GM12878 (cell line): Measurements from ENCODE around the gene SFMBT1. TPM values are rescaled to one million over a fixed set of nuclear protein-coding genes. Genes with fewer than 3 reads are reported as not detected.

Source experiments
- BMI1 ChIP-seq: fragments of 450-650 bp; IDR thresholded peaks from 2 replicates; pipeline ENCODE4 v1.6.1; 2016; ENCODE audit warnings: mild to moderate bottlenecking, moderate library complexity, borderline replicate concordance
- E4F1 ChIP-seq: fragments of 450-650 bp; IDR thresholded peaks from 2 replicates; pipeline ENCODE4 v1.6.1; 2018; ENCODE audit warnings: borderline replicate concordance, mild to moderate bottlenecking; ENCODE audit not compliant: partially characterized antibody
- FOS ChIP-seq: IDR thresholded peaks from 3 replicates; pipeline ENCODE4 v1.6.1; 2011; ENCODE audit warnings: borderline replicate concordance; ENCODE audit not compliant: insufficient read length; ENCODE audit errors: extremely low read depth
- GATAD2B ChIP-seq: fragments of 450-650 bp; conservative IDR thresholded peaks from 2 replicates; pipeline ENCODE4 v1.6.1; 2017; ENCODE audit warnings: low read depth, mild to moderate bottlenecking, moderate library complexity
- HSF1 ChIP-seq: fragments of 150-350 bp; IDR thresholded peaks from 2 replicates; pipeline ENCODE4 v1.6.1; 2014; ENCODE audit warnings: mild to moderate bottlenecking, low read depth, low read length
- IKZF1 ChIP-seq: fragments of 450-650 bp; conservative IDR thresholded peaks from 2 replicates; pipeline ENCODE4 v1.6.1; 2017; ENCODE audit warnings: antibody characterized with exemption, mild to moderate bottlenecking
- MEF2B ChIP-seq: fragments of 450-650 bp; IDR thresholded peaks from 2 replicates; pipeline ENCODE4 v1.6.1; 2018; ENCODE audit warnings: mild to moderate bottlenecking, moderate library complexity; ENCODE audit not compliant: partially characterized antibody, poor library complexity, severe bottlenecking
- MTA2 ChIP-seq: fragments of 450-650 bp; IDR thresholded peaks from 2 replicates; pipeline ENCODE4 v1.6.1; 2016; ENCODE audit warnings: low read depth, mild to moderate bottlenecking, moderate library complexity
- NFIC ChIP-seq: IDR thresholded peaks from 2 replicates; pipeline ENCODE4 v1.6.1; 2012; ENCODE audit warnings: low read depth, mild to moderate bottlenecking, inconsistent platforms, low read length, moderate library complexity
- NR2C2 ChIP-seq: IDR thresholded peaks from 2 replicates; pipeline ENCODE4 v1.6.1; 2011; ENCODE audit warnings: borderline replicate concordance, low read depth; ENCODE audit not compliant: control insufficient read depth, insufficient read length
- NRF1 ChIP-seq: conservative IDR thresholded peaks from 2 replicates; pipeline ENCODE4 v1.6.1; 2011; ENCODE audit warnings: mild to moderate bottlenecking, low read depth, low read length, improper control_type of control experiment
- POLR2A ChIP-seq: IDR thresholded peaks from 2 replicates; pipeline ENCODE4 v1.6.1; 2011; ENCODE audit warnings: low read depth, mild to moderate bottlenecking, low read length
- PRDM15 ChIP-seq: fragments of 450-650 bp; formaldehyde crosslinking; IDR thresholded peaks from 2 replicates; pipeline ENCODE4 v1.4.0; 2020; ENCODE audit warnings: mild to moderate bottlenecking, moderate library complexity
- RBBP5 ChIP-seq: fragments of 200-600 bp; sonication (generic); conservative IDR thresholded peaks from 2 replicates; pipeline ENCODE4 v1.6.1; 2016
- SMAD5 ChIP-seq: IDR thresholded peaks from 2 replicates; pipeline ENCODE4 v1.6.1; 2016; ENCODE audit warnings: antibody characterized with exemption, low read depth
- SMC3 ChIP-seq: IDR thresholded peaks from 2 replicates; pipeline ENCODE4 v1.6.1; 2011; ENCODE audit warnings: low read length, improper control_type of control experiment, borderline replicate concordance
- SPI1 ChIP-seq: IDR thresholded peaks from 2 replicates; pipeline ENCODE4 v1.6.1; 2011; ENCODE audit warnings: low read depth, mild to moderate bottlenecking, low read length, moderate library complexity, borderline replicate concordance; ENCODE audit not compliant: insufficient read depth
- SRF ChIP-seq, 2 experiments: IDR thresholded peaks; 2 replicates each; pipeline ENCODE4 v1.6.1; 2011; ENCODE audit warnings: low read depth in 2 of 2, low read length in 2 of 2, mild to moderate bottlenecking in 1 of 2, moderate library complexity in 1 of 2
- TCF12 ChIP-seq: IDR thresholded peaks from 2 replicates; pipeline ENCODE4 v1.6.1; 2011; ENCODE audit warnings: low read depth, mild to moderate bottlenecking, low read length
- WRNIP1 ChIP-seq: IDR thresholded peaks from 2 replicates; pipeline ENCODE4 v1.6.1; 2011; ENCODE audit warnings: low read depth, low read length, improper control_type of control experiment, borderline replicate concordance
- YBX1 ChIP-seq: fragments of 450-650 bp; IDR thresholded peaks from 2 replicates; pipeline ENCODE4 v1.6.1; 2016; ENCODE audit warnings: antibody characterized with exemption
- ZBTB33 ChIP-seq: fragments of 450-650 bp; IDR thresholded peaks from 2 replicates; pipeline ENCODE4 v1.6.1; 2017; ENCODE audit warnings: mild to moderate bottlenecking
- ZNF274 ChIP-seq: IDR thresholded peaks from one replicate; pipeline ENCODE4 v1.8.0; 2011; ENCODE audit not compliant: insufficient read length, insufficient read depth
- ZNF622 ChIP-seq: fragments of 450-650 bp; IDR thresholded peaks from 2 replicates; pipeline ENCODE4 v1.6.1; 2017; ENCODE audit warnings: mild to moderate bottlenecking, inconsistent platforms
- polyA plus RNA-seq, 11 experiments: library from polyadenylated mRNA; depleted of rRNA in 4 of 11; unstranded in 6 of 11; stranded (reverse) in 5 of 11; fragments of >200 nt; fragmentation: Nextera tagmentation in 4 of 11; fragmentation: Illumina TruSeq in 1 of 11; extraction: Ambion mirVana in 4 of 11; extraction: Trizol in 1 of 11; gene quantifications; 1 replicate in 1 of 11; 2 replicates in 10 of 11; pipeline versions ENCODE4 v1.2.1 to v1.2.3, GENCODE V29; 2011 to 2016; ENCODE audit warnings: inconsistent platforms in 2 of 11, missing spikeins in 2 of 11, low read depth in 1 of 11
- total RNA-seq, 4 experiments: library from RNA; depleted of rRNA in 3 of 4; stranded (reverse); fragments of >200 nt in 3 of 4; fragmentation: Illumina TruSeq in 1 of 4; extraction: Trizol in 1 of 4; gene quantifications; 2 replicates each; pipeline versions ENCODE4 v1.2.1 to v1.2.3, GENCODE V29; 2013 to 2021

The SFMBT1 gene
- total and polyA plus RNA-seq, 10 of the 15 experiments (the other 5 are each of a cell fraction or from before 2014, with no cell fraction given), result 3.2 to 19.5 (median 11.4) TPM

- TF ChIP-seq PRDM15 (no peak), GATAD2B (0 out of 2 replicates have a peak, but pooled peaks have one; percentile 30), MTA2 (no peak; the same call in none of the 2 replicates), POLR2A (no peak), FOS (no peak), ZNF274 (no peak), ZBTB33 (no peak), WRNIP1 (no peak), BMI1 (no peak), YBX1 (no peak), SPI1 (peak; percentile 30), SRF (IDR thresholded peaks at IDR 0.05; ENCODE audit: low read depth in 2 of 2, low read length in 2 of 2) (no peak), TCF12 (no peak), RBBP5 (no peak), NR2C2 (no peak), IKZF1 (peak; percentile 90), HSF1 (no peak), SMAD5 (no peak), E4F1 (no peak), NFIC (peak; percentile 10; the same call in 1 of the 2 replicates), NRF1 (no peak), ZNF622 (no peak), MEF2B (no peak), SMC3 (no peak)
These were observed 62.0 kb downstream of the SFMBT1 start (continued) for GRCh38 chr3:52983828-52984227.
